Fibroblast of pulmonary artery (primary cell): Measurements from ENCODE around the gene GORASP1.

ENCODE experiments used
- DNase-seq: peaks from one replicate; pipeline ENCODE4 v3.0.0-alpha.2; 2010; ENCODE audit warnings: low read depth
- H3K4me3 ChIP-seq: replicated peaks from 2 replicates; pipeline ENCODE4 v1.5.1; 2011; ENCODE audit warnings: low read depth, mild to moderate bottlenecking, control low read depth, low read length, moderate library complexity
- CTCF ChIP-seq: IDR thresholded peaks from 2 replicates; pipeline ENCODE4 v1.5.1; 2011; ENCODE audit warnings: mild to moderate bottlenecking, control low read depth, low read length, inconsistent platforms; ENCODE audit errors: missing control alignments

GORASP1 gene

GRCh38 chr3:39149498-39150147, 42.2 kb upstream of the GORASP1 start:
- no peak for DNase-seq
- H3K4me3 ChIP-seq, result no peak overlapping the region
- TF ChIP-seq CTCF, result no peak

GRCh38 chr3:39149059-39149455, 41.6 kb upstream of the GORASP1 start:
- H3K4me3 ChIP-seq, result no peak overlapping the region
- TF ChIP-seq CTCF, result no peak
- no peak for DNase-seq

DNA sequence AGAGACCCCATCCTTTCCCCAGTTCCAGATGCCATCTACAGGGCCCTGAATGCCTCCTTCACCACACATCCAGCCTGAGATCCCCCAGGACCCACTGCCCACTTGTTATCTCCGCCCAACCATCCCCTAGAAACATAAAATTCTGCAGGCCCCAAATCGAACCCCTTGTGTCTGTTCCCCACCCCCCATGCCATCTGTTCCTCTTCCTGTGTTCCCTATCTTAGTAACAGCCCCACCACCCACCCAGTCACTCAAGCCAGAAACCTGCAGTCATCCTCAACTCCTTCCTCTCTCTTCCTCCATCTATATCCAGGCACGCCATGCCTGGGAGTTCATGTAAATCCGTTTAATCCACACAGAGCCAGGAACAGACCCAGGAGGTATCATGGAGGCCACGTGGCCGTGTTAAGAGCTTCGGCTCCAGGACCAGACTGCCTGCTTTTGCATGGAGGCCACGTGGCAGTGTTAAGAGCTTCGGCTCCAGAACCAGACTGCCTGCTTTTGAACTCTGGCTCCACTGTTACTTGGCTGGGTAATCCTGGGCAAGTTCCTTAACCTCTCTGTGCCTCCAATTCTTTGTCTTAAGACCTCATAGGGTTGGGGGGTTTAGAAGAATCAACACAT, 41.1 kb upstream of the GORASP1 start:
- TF ChIP-seq CTCF, result no peak
- no peak overlapping the region for H3K4me3 ChIP-seq
- no peak for DNase-seq

- TF ChIP-seq CTCF, result no peak
- DNase-seq, result peak; percentile 68
- peak overlapping the region; percentile 27 for H3K4me3 ChIP-seq
Observed at GRCh38 chr3:39147711-39148434, 40.4 kb upstream of the GORASP1 start.

DNA sequence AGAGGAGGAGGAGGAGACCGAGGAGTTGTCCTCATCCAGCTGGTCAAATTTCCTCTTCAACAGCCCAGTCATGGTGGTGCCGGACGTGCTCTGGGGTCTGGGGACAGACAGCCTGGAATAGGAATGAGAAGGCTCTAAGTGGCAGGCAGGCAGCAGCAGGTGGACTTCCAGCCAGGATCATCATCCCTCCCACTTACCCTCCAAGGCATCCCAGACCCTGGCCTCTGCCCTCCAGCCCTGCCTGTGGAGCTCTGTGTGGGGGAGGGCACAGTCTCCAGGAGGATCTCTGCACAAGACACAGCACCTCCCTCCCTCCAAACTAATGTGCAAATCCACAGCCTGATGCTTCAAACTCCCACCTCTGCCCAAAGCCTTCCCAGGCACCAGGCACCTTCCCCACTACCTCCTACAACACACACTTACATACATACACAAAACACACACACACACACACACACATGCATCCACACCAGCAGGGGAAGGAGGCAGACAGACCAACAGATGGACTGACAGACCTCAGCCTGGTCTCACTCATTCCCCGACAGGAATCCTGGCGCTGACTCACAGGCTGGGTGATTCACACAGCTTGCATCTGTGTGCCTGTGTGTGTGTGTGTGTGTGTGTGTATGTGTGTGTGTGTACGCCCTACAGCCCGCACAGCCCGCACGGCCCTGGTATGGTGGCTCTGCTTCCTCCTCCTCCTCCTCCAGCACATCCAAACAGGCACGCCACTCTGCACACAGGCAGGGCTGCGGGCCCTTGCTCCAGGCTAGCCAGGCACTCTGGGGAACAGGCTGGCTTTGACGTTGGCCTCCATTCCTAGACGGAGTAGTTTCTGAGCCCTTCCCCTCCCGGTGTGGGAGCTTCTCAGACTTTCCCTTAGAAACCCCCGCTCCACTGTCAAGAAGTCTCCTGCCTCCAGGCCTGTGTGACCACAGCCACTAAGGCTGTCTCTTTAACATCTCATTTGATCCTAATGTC, 39.5 kb upstream of the GORASP1 start:
- TF ChIP-seq CTCF, result no peak
- H3K4me3 ChIP-seq, result peak overlapping the region; percentile 27
- DNase-seq, result peak; percentile 95

DNA sequence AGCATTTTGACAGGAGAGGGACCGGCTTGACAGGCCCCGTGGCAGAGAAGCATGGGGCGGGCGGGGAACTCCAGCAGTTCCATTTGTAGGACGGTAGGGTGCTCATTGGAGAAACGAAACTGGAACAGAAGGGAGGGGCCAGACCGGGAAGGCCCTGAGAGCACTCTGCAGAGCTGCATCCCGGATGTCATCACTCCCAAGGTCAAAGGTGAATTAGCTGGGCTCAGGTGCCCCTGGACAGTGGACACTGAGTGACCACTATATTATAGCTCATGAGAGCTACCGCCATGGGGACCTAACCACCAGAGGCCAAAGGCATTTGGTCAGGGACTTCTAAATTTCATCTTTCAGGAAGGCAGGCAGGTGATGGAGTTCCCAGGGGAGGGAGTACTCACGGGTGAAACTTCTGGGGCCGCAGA, 38.7 kb upstream of the GORASP1 start:
- TF ChIP-seq CTCF, result no peak
- no peak for DNase-seq
- H3K4me3 ChIP-seq, result no peak overlapping the region
